ENCODE results near the gene ZNHIT2. TPM values are rescaled to one million over a fixed set of nuclear protein-coding genes. Genes with fewer than 3 reads are reported as not detected.
"Not testable (repeated sequence)": the region's sequence is repeated elsewhere in the genome, so short reads cannot be mapped to it uniquely, and the experiment has no call there.

ZNHIT2 gene
- total RNA-seq, 1 donor from 2014 or later: 11.4 TPM

DNA sequence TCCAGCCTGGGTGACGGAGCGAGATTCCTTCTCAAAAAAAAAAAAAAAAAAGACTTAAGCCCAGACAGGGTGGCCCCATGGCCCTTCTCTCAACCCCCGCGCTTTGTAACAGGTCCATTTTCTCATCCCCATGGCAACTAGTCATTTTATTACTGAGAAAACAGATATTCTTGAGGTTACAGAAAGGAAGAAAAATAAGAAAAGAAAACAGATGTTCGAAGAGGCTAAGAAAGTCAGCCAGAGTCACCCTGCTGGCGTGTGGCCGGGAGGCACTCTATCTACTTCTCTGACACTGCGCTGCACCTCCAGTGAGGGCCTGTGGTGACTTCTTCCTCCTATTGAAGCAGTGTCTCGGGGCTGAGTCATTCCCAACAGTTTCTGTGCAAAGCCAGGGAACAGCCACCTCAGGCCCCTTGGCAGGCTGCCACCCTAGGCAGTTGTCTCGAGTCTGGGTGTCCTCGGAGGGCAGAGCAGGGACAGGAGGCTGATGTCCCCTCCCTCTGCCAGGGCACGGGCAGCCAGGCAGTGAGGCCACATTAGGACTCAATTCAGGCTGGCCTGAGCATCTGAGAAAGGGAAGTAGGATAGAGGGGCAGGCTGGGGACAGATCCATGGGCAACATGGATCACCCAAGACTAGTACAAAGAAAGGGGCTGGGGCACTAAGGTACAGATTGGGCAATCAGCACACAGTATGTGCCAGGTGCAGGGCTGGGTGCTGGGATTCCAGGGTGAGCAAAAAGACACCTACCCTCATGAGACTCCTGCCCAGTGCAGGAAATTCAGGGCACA, 33.2 kb upstream of the ZNHIT2 start:
- Mint-ChIP-seq H3K27ac (peak overlapping the region; percentile 78), H3K36me3 (no peaks in the 10 kb centered on the region), H3K9me3 (no peaks in the 10 kb centered on the region), H3K4me1 (ENCODE audit: unreplicated experiment) (peaks cover 12% of the 10 kb centered on the region), H3K4me3 (no peak overlapping the region), H3K27me3 (peaks cover 9% of the 10 kb centered on the region)
- TF ChIP-seq, protein P1, sequence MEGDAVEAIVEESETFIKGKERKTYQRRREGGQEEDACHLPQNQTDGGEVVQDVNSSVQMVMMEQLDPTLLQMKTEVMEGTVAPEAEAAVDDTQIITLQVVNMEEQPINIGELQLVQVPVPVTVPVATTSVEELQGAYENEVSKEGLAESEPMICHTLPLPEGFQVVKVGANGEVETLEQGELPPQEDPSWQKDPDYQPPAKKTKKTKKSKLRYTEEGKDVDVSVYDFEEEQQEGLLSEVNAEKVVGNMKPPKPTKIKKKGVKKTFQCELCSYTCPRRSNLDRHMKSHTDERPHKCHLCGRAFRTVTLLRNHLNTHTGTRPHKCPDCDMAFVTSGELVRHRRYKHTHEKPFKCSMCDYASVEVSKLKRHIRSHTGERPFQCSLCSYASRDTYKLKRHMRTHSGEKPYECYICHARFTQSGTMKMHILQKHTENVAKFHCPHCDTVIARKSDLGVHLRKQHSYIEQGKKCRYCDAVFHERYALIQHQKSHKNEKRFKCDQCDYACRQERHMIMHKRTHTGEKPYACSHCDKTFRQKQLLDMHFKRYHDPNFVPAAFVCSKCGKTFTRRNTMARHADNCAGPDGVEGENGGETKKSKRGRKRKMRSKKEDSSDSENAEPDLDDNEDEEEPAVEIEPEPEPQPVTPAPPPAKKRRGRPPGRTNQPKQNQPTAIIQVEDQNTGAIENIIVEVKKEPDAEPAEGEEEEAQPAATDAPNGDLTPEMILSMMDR (conservative IDR thresholded peaks at IDR 0.05): no peak
- no peak for DNase-seq (ENCODE audit: extremely low spot score, unreplicated experiment)

DNA sequence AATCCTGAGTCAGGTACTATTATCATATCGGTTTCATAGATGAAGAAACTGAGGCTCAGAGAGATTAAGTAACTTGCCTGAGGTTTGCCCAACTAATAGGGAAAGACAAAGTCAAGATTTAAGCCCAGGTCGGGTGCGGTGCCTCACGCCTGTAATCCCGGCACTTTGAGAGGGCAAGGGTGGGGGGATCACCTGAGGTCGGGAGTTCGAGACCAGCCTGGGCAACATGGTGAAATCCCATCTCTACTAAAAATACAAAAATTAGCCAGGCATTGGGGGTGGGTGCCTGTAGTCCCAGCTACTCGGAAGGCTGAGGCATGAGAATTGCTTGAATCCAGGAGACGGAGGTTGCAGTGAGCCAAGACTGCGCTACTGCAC, 32.6 kb upstream of the ZNHIT2 start:
- not testable (repeated sequence) for H3K9me3 Mint-ChIP-seq; H3K27ac Mint-ChIP-seq; H3K36me3 Mint-ChIP-seq; H3K4me3 Mint-ChIP-seq; H3K27me3 Mint-ChIP-seq; DNase-seq (ENCODE audit: extremely low spot score, unreplicated experiment)
- H3K4me1 Mint-ChIP-seq (ENCODE audit: unreplicated experiment): peaks cover 12% of the 10 kb centered on the region

DNA sequence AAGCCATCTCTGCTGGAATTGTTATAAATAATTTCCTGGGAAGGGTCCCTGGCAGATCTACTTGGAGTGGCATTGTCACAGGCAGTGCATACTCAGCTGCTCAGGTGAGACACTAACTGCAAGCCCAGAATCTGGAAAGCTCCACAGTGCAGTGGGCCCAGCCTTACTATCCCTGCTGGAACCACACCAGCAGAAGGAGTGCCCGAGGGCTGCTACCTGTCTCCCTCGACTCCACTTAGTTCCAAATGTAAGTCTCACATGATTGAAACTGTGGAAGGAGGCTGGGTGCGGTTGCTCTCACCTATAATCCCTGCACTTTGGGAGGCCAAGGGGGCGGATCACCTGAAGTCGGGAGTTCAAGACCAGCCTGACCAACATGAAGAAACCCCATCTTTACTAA, 31.2 kb upstream of the ZNHIT2 start:
- H3K4me3 Mint-ChIP-seq: peak overlapping the region; percentile 34
- no peaks in the 10 kb centered on the region for H3K9me3 Mint-ChIP-seq
- peaks cover 12% of the 10 kb centered on the region for H3K4me1 Mint-ChIP-seq (ENCODE audit: unreplicated experiment)
- H3K27ac Mint-ChIP-seq: peak overlapping the region; percentile 83
- peaks cover 12% of the 10 kb centered on the region for H3K27me3 Mint-ChIP-seq
- DNase-seq (ENCODE audit: extremely low spot score, unreplicated experiment): no peak
- TF ChIP-seq, protein P1 (conservative IDR thresholded peaks at IDR 0.05): no peak
- no peaks in the 10 kb centered on the region for H3K36me3 Mint-ChIP-seq

DNA sequence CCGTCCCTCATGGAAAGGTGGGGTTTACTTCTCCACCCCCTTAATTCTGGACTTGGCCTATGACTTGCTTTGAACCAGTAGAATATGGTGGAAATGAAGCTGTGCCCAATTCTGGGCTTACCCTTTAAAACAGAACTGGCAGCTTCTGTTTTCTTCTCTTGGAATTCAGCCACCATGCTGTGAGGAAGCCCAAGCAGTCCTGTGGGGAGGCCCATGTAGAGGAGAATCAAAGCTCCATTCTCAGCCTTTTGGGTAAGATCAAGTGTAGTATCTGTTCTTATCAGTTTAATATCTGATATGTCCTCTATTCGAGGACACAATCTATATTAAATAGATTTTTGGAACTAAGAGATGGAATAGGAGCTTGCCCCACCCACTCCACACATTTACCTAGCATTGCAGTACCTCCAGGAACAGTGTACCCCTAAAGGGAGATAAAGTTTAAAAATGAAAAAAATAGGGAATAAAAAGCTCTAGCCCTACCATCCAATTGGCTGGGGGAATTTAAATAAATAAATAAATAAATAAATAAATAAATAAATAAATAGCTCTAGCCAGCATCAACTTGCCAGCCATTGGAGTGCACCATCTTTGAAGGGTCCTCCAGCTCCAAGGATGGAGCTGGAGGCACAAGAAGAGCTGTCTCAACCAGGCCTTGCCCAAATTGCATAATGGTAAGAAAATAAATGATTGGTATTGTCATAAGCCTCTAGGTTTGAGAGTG, 30.0 kb upstream of the ZNHIT2 start:
- no peak for DNase-seq (ENCODE audit: extremely low spot score, unreplicated experiment)
- H3K36me3 Mint-ChIP-seq: no peaks in the 10 kb centered on the region
- peaks cover 12% of the 10 kb centered on the region for H3K4me1 Mint-ChIP-seq (ENCODE audit: unreplicated experiment)
- H3K4me3 Mint-ChIP-seq: no peak overlapping the region
- H3K9me3 Mint-ChIP-seq: no peaks in the 10 kb centered on the region
- no peak overlapping the region for H3K27ac Mint-ChIP-seq
- TF ChIP-seq, protein P1 (conservative IDR thresholded peaks at IDR 0.05): no peak
- H3K27me3 Mint-ChIP-seq: peaks cover 11% of the 10 kb centered on the region

DNA sequence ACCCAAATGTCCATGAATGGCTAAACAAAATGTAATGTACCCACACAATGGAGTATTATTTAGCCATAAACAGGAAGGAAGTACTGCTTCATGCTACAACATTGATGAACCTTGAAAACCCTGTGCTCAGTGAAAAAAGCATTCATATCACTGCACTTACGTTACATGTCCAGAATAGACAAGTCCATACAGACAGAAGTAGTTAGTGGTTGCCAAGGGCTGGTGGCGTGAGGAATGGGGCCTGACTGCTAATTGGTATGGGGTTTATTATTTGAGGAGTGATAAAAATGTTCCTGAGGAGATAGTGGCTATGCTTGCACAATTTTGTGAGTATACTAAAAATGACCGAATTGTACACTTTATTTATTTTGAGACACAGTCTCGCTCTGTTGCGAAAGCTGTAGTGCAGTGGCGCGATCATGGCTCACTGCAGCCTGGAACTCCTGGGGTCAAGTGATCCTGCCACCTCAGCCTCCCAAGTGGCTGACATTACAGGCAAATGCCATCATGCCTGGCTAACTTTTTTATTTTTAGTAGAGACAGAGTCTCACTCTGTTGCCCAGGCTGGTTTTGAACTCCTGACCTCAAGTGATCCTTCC, 24.5 kb upstream of the ZNHIT2 start:
- Mint-ChIP-seq H3K4me1 (ENCODE audit: unreplicated experiment) (no peaks in the 10 kb centered on the region), H3K9me3 (no peaks in the 10 kb centered on the region), H3K36me3 (no peaks in the 10 kb centered on the region), H3K27ac (no peak overlapping the region), H3K4me3 (no peak overlapping the region), H3K27me3 (peaks cover 26% of the 10 kb centered on the region)
- no peak for DNase-seq (ENCODE audit: extremely low spot score, unreplicated experiment)
- TF ChIP-seq, protein P1 (conservative IDR thresholded peaks at IDR 0.05): no peak

Data from type B pancreatic cell (in vitro differentiated cells).